Measurements from ENCODE around the gene TEAD1.

DNA sequence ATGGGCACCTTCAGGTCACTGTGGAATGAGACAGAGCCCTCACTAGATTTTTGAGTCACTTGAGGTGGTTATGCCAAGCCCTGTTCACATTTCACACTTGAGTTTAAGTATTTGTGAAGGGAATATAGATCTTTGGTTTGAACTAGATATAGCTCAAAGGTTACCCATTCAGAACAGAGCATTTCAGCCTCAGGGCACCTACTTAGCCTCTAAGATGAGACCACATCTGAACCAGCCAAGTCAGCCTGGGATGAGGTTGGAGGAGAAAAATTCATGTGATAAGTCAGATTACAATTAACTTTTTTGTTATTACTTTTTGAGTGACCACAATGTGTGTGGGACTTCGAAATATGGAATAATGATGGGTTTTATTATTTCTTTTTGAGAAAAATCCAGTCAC lies 127.8 kb downstream of the TEAD1 start:
- TF ChIP-seq, protein P1, sequence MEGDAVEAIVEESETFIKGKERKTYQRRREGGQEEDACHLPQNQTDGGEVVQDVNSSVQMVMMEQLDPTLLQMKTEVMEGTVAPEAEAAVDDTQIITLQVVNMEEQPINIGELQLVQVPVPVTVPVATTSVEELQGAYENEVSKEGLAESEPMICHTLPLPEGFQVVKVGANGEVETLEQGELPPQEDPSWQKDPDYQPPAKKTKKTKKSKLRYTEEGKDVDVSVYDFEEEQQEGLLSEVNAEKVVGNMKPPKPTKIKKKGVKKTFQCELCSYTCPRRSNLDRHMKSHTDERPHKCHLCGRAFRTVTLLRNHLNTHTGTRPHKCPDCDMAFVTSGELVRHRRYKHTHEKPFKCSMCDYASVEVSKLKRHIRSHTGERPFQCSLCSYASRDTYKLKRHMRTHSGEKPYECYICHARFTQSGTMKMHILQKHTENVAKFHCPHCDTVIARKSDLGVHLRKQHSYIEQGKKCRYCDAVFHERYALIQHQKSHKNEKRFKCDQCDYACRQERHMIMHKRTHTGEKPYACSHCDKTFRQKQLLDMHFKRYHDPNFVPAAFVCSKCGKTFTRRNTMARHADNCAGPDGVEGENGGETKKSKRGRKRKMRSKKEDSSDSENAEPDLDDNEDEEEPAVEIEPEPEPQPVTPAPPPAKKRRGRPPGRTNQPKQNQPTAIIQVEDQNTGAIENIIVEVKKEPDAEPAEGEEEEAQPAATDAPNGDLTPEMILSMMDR (conservative IDR thresholded peaks at IDR 0.05), result no peak
- no peak for TF ChIP-seq EZH2 (IDR thresholded peaks at IDR 0.05; ENCODE audit: low read depth)
